ENCODE measurements around the gene ASXL3.

The ASXL3 gene

DNA sequence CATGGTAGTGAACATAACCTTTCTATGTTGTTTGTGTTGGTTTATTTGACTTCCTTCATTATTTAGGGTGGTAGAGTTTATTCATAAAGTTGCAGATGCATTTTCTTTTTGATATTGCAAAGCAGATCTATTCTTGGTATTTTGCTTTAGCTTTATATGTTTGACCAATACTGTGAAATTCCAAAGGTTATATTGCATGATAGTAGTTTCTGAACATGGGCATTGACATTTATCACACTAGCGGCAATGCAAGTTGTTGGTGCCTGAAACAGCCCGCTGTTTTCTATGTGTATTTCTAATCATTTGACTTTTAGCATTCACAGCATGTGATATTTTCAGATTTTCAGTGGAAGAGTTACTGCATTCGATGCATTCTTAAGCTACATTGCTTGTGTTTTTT is 87.2 kb downstream of the ASXL3 start:
- DNase-seq, result no peak

DNA sequence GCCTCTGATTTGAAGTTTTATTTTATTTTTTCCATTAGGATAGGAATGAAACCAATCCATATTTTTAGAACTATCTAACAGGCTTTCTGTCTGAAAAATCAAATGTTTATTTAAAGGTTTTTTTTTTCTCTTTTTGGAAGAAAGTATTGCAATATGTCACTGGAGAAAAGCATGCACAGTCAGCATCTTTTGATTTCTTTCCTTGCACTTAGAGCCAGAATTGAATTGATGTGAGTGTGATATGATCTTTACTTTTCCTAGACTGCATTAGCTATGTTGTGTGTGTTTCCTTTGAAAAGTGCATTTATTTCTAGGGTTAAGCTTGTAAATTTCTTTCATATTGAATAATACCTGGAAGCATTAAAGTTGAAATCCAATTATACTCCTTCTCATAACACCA is 87.6 kb downstream of the ASXL3 start:
- DNase-seq, result no peak

DNA sequence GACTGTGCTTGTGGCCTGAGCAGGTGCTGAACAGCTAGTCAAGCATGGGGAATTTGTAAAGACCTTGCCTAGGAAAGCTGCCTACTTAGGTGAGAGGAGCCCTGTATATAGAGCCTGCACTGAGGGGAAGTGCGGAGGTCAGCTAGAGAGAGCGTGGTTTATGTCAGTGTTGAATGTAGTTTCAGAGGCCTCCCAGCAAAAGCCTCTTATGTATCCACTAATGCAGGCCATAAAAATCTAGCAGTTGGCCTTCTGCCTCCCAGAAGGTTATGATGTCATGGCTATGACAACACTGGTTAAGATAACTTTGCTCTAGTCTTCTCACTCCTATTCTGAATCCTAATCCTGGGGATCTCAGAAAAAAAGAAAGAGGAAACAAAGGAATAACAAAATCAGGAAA is 88.9 kb downstream of the ASXL3 start:
- no peak for DNase-seq

DNA sequence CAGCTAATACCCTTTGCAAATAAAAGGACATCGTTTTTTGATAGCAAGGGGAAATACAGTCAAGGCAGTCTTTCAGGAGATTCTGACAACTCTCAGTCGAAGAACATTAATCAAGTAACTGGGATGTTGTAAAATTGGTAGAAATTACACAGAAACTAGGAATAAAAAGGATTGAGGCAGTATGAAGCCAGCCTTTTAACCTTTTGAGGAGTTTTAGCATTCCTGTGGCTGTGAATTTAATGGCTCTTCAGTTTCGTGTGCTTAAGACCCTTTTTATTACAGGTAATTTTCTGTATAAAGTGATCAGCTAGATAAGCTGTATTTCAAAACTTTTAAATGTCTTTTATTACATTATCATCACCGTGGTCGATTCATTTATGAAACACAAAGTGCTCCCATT is 91.6 kb downstream of the ASXL3 start:
- DNase-seq, result no peak

DNA sequence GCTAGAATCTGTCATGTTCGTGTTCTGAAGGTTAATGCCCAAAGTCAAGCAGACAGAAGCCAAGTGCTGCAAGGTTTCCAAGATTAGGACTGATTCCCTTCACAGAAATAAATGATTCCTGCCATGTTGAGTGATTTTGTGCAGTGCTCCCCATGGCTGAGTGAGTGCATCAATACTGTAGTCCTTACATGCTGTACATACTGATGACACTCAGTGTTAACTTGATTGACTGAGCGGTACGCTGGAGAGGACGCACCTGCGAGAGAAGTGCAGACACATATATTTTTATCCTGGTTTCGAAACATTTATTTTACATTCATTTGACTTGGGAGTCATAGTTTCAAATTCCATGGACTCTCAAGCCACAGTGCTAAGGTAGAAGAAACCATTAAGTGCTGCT is 92.0 kb downstream of the ASXL3 start:
- DNase-seq, result no peak

DNA sequence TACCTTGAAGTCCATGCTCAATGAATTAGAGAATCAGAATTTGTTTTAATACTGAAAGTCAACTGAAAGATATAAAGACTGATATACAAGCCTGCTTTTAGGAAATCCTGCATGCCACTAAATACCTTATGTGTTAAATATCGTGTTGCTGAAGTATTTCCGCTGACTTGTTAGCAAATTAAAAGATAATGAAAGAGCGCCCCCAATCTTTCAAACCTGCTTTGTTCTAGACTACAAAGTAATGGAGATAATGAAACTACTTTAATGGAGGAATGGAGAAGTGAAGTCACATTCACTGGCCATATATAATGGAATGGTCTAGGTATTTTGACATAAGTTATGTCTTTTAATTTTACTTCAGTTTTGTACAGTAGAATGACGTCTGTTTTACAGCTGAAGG is 95.7 kb downstream of the ASXL3 start:
- DNase-seq, result no peak

DNA sequence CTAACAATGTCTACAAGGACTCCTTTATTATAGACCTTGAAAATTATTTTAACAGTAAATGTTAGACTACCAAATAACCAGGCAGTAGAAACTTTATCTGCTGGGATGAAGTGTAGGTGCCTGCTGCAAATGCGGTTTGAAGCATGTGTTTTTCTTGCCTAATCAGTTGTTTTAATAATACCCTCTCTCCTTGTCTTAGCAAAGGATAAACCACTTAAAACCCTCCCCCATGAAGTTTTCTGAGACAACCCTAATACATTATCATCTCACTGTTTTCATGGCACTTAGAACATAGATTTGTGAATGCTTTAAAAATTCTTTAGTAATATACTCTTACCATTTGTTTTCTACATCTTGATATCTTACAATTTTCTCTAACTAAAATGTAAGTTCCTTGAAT is 98.6 kb downstream of the ASXL3 start:
- no peak for DNase-seq

DNA sequence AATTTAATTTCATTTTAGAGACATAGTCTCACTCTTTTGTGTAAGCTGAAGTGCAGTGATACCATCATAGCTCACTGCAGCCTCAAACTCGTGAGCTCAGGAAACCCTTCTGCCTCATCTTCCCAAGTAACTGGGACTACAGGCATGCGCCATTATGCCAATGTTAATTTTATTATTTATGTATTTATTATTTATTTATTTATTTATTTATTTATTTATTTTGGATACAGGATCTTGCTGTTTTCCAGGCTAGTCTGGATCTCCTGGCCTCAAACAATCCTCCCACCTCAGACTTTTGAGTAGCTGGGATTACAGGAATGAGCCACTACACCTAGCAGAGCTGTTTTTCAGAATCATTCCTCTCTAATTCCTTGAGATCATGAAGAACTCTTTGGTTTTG is 99.9 kb downstream of the ASXL3 start:
- no peak for DNase-seq

DNA sequence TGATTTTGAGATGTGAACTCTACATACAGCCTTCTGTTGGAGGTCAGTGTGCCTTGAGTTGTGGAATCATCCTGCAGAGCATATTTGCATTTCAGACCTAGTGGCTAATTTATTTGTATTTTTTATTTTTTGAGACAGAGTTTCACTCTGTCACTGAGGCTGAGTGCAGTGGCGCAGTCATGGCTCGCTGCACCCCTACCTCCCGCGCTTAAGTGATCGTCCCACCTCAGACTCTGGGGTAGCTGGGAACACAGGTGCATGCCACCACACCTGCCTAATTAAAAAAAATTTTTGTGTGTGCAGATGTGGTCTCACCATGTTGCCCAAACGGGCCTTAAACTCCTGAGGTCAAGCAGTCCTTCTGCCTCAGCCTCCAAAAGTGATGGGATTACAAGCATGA is 104.4 kb downstream of the ASXL3 start:
- no peak for DNase-seq

DNA sequence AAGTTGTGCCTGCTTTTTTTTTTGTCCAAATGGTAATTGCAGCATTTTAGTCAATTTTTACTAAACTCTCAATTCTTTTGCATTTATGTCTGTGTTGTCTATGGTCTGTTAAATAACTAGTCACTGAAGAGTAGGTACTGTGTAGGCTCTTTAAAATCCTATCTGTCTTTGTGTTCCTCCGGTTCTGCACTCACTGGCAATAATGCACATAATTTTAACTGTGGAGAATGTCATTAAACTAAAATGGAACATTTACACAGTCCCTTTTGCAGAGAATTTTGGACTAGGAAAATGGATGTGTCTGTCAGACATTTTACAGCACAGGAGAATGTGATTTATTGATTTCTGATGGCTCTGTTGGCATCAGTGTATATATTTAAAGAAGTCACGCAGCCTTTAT is 116.6 kb downstream of the ASXL3 start:
- no peak for DNase-seq

DNA sequence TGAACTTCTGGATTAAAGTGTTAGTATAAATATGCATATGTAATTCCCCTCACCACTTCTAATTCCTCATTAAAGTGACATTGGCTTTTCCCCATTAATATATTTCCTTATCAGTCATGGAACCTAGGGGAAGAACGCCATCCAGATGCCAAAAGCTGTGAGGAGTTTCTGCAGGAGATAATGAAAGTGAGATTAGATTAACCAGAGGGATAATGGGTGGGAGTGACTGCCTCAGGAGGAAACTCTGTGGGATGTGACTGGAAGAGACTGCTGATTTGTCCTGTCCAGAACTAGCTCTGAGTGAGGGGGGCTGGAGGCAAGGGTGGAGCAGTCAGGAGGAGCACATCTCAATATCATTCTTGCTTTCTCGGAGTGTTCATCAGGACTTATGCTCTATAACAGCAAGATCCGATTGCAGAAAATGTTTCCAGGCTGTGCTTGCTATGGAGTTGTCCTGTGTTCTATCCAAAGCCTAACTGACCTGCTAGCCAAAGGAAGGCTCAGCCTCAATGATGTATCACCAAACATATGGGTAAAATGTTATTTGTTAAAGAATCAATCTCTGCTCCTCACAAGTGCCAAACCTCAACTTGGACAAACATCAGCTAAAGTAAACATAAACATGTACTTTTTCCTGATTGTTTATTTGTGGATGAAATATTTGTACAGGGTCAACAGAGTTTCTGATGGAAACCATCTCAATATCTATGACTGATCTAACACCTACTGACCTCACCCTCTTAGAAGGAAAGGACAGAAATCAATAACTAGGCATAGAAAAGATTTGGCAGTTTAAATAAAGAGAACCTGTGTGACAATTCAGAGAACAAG is 118.5 kb downstream of the ASXL3 start:
- DNase-seq, result no peak

DNA sequence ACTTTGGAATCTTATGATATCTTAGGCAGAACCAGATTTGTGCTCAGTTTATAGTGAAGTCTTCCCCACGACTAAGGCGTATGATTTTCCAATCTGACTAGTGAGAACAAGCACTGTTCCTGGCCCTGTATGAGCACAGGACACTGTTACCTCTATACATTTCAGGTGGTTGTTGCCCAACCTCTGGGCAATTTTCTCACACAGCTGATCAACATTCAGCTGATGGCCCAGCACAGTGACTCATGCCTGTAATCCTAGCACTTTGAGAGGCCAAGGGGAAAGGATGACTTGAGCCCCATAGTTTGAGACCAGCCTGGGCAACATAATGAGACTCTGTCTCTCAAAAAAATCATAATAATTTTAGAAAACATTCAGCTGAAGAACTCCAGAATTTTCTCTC is 119.5 kb downstream of the ASXL3 start:
- no peak for DNase-seq

DNA sequence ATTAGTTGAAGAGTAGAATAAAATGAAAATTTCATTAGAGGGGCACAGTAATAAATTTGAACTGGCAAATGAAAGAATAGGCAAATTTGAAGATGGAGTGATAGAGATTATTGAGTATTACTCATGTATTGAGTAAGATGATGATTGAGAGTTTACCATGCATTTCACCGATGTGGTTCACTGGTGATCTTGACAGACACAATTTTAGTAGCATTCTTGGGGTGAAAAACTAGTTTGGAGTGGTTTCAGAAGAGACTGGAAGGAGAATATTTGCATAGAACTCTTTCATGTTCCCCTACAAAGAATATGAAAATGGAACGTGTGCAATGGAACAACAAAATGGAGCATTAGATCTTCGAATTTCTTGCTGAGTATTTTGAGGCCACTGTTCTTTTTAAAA is 121.4 kb downstream of the ASXL3 start:
- DNase-seq, result no peak

DNA sequence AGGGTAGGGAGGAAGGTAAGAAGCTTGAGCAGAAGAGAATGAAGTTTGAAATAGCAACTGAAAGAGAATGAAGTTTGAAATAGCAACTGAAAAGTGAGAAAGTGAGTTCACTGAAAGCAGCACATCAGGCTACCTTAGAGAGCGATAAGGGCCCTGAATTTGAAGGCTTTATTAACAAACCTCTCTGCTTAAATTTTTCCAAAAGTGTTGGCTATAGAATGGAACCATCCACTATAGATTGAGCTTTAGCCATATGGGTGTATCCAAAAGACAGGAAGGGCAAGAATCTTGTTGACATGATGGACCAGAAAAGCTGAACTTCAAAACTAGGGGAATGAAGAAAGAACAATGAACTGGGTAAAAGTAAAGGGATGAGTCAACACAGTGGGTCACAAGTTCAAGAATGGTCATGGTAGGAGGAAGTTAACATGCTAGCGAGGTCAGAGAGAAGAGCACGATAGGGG is 122.5 kb downstream of the ASXL3 start:
- DNase-seq, result no peak

DNA sequence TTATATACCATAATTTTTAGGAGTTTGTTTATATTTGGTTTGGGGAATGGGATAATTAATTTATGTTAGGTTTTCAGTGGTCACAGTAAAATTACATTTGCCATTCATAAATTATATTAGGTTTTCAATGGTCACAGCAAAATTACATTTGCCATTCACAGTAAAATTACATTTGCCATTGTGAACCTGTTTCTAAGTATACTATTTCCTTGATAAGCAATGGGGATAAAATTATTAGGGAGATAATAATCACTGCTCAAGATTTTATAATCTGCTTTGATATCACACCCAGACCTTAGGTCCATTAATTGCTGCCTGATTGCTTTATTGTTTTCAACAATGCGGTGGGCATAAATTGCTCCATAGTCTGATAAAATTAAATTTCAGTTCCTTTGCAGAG is 124.6 kb downstream of the ASXL3 start:
- no peak for DNase-seq

DNA sequence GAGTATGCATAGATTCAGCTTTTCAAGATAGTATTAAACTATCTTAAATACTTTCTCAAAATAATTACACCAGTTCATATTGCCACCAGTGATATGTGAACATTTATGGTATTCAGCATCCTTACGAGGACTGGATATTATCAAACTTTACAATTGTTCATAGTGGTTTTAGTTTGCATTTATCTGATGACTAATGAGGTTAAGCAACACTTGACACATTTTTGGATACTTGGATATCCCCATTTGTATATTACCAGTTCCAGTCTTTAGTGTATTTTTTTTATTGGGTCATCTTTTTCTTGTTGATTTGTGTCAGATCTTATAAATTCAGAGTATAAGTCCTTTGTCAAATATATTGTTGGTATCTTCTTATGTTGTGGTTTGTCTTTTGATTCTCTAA is 128.4 kb downstream of the ASXL3 start:
- no peak for DNase-seq

DNA sequence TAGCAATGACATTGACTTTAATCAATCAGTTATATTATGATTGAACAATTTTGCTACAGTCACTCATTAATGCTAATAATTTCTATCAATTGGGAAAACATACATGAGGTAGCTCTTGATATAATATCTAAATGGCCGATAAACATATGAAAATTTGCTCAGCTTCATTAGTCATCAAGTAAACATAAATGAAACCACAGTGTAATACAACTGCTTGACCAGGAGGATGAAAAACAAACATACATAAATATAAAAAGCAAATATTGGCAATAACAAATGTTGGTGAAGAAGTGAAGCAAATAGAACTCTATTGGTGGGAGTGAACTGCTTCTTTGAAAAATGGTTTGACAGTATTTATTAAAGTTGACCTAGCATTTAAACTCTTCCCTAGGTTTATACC is 130.9 kb downstream of the ASXL3 start:
- no peak for DNase-seq

DNA sequence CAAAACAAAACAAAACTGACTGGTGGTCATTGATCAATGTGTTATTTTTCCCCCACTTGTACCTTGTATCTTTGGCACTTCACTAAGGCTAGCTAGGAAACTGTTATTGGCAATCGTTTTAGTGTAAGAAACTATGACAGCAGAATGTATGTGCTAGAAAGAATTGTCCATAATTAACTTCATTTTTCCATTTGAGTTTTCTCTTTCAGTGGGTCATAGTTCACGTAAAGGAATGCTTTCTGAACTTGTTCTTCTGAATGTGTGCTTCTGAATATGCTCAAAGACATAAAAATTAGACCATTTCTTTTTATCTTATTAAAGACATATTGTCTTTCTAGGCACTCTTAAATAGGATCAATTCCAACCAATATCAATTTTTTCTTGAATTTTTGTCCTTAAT is 132.2 kb downstream of the ASXL3 start:
- no peak for DNase-seq

DNA sequence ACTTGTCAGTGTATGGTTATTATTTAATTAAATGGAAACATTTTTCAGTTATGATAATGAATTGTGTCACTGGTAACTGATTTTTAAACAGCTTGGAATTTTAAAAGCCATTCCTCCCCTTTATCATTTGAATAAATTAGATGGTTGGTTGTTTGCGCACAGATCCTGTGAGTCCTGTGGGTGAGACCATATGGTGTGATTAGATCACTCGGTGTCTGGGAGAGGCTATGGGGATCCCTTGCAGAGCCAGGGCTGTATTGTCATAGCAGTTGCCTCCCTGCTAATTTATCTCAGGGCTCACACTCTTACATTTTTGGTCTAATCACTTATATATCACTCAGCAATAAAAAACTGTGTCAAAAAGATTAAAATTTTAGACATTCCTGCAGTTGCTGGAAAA is 133.5 kb downstream of the ASXL3 start:
- peak; percentile 88 for DNase-seq

DNA sequence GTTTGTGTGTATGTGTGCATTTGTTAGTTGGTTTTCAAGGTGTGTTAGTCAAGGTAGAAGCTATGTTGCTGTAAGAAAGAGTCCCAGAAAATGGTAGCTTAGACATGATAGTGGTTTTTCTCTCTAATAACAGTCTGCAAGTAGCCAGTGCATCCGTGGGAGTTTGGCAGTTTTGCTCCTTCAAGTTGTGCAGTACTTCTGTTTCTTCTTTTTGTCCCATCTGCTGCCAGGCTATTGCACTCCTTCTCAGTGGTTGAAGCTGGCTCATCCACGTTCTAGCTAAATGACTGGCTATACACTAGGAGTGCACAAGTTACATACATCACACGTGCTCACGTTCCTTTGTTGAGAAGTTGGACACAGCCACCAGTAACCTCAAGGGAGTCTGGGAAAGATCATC is 134.7 kb downstream of the ASXL3 start:
- DNase-seq, result no peak

DNA sequence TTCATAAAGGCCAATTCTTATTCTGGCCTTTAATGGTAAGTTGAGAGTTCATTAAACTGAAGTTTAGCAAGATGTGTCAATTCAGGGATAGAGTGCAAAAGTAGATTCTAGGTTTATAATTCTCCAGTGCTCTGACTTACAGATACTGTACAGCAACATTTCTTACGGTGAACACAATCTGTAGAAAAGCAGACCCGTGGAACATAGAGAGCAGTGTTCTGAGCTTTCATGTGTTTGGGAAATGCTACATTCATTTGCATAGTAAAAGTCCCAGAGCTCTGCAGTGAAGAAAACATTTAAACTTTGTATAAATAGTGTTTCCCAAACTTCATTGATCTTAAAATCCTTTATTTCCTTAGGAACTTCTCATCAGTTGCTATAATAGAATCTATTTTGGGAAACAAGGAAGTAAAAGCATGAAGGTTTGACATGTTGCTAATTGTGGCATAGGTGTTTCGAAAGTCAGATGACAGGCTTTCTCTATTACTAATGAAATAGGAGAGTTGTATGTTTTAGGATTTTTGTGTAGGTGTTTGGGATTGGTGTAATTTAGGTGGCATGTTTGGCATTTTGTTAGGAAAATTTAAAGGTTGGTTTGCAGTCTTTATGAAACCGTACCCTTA is 138.2 kb downstream of the ASXL3 start:
- DNase-seq, result no peak

DNA sequence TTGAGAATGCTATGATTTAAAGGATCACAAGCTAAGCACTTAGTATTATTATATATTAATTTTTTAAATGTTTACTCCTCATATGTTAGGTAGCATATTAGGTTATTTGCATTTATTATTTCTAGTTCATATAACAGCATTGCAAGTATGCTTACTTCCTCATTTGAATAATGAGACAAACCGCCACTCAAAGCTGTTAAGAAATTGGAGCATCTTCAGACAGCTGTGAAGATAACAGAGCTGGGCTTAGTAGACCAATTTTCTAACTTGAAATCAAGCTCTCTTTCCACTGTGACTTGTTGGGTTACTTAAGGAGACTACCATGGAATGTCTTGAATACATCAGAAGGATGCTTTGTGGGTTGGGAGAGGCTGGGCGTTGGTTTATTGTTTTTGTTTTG is 139.3 kb downstream of the ASXL3 start:
- no peak for DNase-seq

DNA sequence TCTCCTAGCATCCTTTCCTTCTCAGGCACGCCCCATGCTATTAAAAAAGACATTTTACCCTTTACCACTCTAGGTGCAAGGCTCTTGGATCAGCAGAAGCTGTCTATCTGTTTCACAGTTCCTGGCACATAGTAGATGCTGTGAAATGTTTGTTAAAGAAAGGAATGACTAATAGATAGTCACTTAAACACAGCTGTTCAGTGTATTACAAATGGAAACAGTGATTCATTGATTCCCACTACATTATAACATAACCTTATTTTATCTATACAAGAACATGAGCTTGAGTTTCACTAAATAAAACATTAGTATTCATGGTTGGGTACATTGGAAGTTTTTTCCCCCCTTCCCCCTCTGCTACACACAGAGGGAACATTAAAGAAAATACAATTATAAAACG is 142.1 kb downstream of the ASXL3 start:
- no peak for DNase-seq

DNA sequence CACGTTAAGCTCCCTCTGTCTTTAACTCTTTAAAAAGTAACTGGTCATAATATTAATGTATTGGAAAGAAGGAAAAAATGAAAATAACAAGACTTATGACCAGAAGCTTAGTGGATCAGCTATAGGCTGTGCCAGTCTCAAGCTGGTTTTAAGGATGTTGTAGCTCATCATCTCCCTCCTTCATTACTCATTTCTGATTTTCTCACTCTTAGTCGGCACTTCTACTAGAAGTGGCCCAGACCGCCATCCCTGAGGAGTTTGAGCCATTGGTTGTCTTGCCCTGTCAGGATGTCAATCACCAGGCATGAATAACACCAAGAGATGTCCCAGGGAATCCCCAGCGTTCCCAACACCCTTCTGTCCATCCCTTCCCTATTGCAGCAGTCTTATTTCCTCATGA is 151.5 kb downstream of the ASXL3 start:
- DNase-seq, result no peak

DNA sequence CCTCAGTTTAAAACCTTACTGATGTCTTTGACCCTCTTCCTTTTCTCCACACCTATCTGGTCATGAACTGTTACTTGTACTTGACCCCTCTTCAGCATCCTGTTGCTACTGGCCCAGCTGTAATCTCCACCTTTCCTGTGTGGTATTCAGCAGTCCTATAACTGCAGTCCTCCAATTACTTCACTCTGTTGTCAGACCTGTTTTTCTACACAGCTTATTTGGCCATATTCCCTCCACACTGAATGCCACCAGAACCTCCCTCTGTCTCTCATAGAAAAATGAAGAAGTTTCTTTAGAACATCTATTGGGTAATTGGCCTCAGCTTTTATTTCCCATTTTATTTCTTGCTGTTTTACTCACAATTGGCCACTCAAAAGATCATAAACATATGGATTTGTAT is 155.4 kb downstream of the ASXL3 start:
- DNase-seq, result no peak

All from NCI-H1694 treated with DMSO at 0.1 percent for 48 hours (cell line).